K562 (cell line): ENCODE results near the gene DNMBP. TPM values are rescaled to one million over a fixed set of nuclear protein-coding genes. Genes with fewer than 3 reads are reported as not detected.
A peak's percentile ranks its signal among the peaks of the same experiment; 100 is the strongest.

Experiments used
- BRD4 ChIP-seq: fragments of 200-600 bp; sonication (generic); IDR thresholded peaks from 2 replicates; pipeline ENCODE4 v1.6.1; 2017; ENCODE audit warnings: inconsistent platforms
- C11orf30 ChIP-seq: fragments of 450-650 bp; IDR thresholded peaks from 2 replicates; pipeline ENCODE4 v1.6.1; 2016; ENCODE audit warnings: low read depth, mild to moderate bottlenecking
- CBX1 ChIP-seq: sonication (generic); IDR thresholded peaks from 2 replicates; pipeline ENCODE4 v1.6.1; 2016; ENCODE audit warnings: antibody characterized with exemption, low read depth, mild to moderate bottlenecking
- CBX8 ChIP-seq: fragments of 200-600 bp; sonication (generic); IDR thresholded peaks from 2 replicates; pipeline ENCODE4 v1.6.1; 2012; ENCODE audit warnings: borderline replicate concordance, mixed run types, low read depth, mild to moderate bottlenecking, moderate library complexity, mixed read lengths, low read length, control low read depth, inconsistent platforms; ENCODE audit not compliant: poor library complexity, severe bottlenecking; ENCODE audit errors: extremely low read depth
- FIP1L1 ChIP-seq: fragments of 200-400 bp; formaldehyde crosslinking; IDR thresholded peaks from 2 replicates; pipeline ENCODE4 v1.6.1; 2018; ENCODE audit warnings: mild to moderate bottlenecking, low read depth, low read length; ENCODE audit not compliant: poor library complexity, severe bottlenecking
- FOXK2 ChIP-seq, 2 experiments: fragments of 450-650 bp; IDR thresholded peaks in 1 of 2; conservative IDR thresholded peaks in 1 of 2; 2 replicates each; pipeline ENCODE4 v1.6.1; 2016; ENCODE audit warnings: low read depth in 2 of 2, mild to moderate bottlenecking in 1 of 2
- KDM5B ChIP-seq: fragments of 200-600 bp; sonication (generic); IDR thresholded peaks from 2 replicates; pipeline ENCODE4 v1.6.1; 2012; ENCODE audit warnings: low read depth, mild to moderate bottlenecking, moderate library complexity, low read length, control low read depth, inconsistent platforms; ENCODE audit not compliant: insufficient replicate concordance
- MAFF ChIP-seq: IDR thresholded peaks from 2 replicates; pipeline ENCODE4 v1.6.1; 2012; ENCODE audit warnings: low read length, improper control_type of control experiment
- MYC ChIP-seq, 2 experiments: fragments of 250-450 bp in 1 of 2; sonication (Bioruptor Pico) in 1 of 2; IDR thresholded peaks; 2 replicates each; pipeline versions ENCODE4 v1.5.1 to v1.6.1; 2012 to 2021; ENCODE audit warnings: low read depth in 2 of 2, borderline replicate concordance in 1 of 2, improper control_type of control experiment in 1 of 2, low read length in 1 of 2, mild to moderate bottlenecking in 1 of 2, moderate library complexity in 1 of 2
- NCOA4 ChIP-seq: fragments of 450-650 bp; IDR thresholded peaks from 2 replicates; pipeline ENCODE4 v1.6.1; 2018; ENCODE audit warnings: mild to moderate bottlenecking; ENCODE audit not compliant: partially characterized antibody
- POLR3A ChIP-seq: IDR thresholded peaks from 2 replicates; pipeline ENCODE4 v1.6.1; 2011; ENCODE audit warnings: borderline replicate concordance, mild to moderate bottlenecking, moderate library complexity; ENCODE audit not compliant: insufficient read length, insufficient read depth; ENCODE audit errors: extremely low read depth
- PURB ChIP-seq: sonication (generic); formaldehyde crosslinking; IDR thresholded peaks from 2 replicates; pipeline ENCODE4 v1.9.0; 2021; ENCODE audit warnings: low read depth, mild to moderate bottlenecking, missing genetic modification reagents
- RNF2 ChIP-seq: sonication (generic); IDR thresholded peaks from 2 replicates; pipeline ENCODE4 v1.6.1; 2016
- SRSF1 ChIP-seq: fragments of 200-400 bp; formaldehyde crosslinking; IDR thresholded peaks from 2 replicates; pipeline ENCODE4 v1.6.1; 2017; ENCODE audit warnings: mild to moderate bottlenecking, low read depth, low read length, moderate library complexity
- TEAD1 ChIP-seq, 2 experiments: fragments of 450-650 bp in 1 of 2; sonication (generic) in 1 of 2; formaldehyde crosslinking; IDR thresholded peaks; 2 replicates each; pipeline versions ENCODE4 v1.4.0 to v1.8.0; 2020 to 2022; ENCODE audit warnings: mild to moderate bottlenecking in 2 of 2, missing genetic modification reagents in 1 of 2
- ZNF77 ChIP-seq: fragments of 250-450 bp; sonication (Bioruptor Pico); IDR thresholded peaks from 2 replicates; pipeline ENCODE4 v1.5.0; 2020
- polyA plus RNA-seq, 8 experiments: library from polyadenylated mRNA; depleted of rRNA in 4 of 8; stranded (reverse) in 5 of 8; unstranded in 3 of 8; fragments of >200 nt; fragmentation: Nextera tagmentation in 2 of 8; fragmentation: Illumina TruSeq in 1 of 8; extraction: Ambion mirVana in 2 of 8; extraction: Trizol in 1 of 8; gene quantifications; 2 replicates each; pipeline versions ENCODE4 v1.2.1 to v1.2.3, GENCODE V29; 2011 to 2014; ENCODE audit warnings: inconsistent platforms in 1 of 8, missing spikeins in 1 of 8
- total RNA-seq, 7 experiments: library from RNA; depleted of rRNA in 6 of 7; stranded (reverse); fragments of >200 nt in 6 of 7; fragmentation: Illumina TruSeq in 2 of 7; extraction: Trizol in 2 of 7; gene quantifications; 2 replicates each; pipeline versions ENCODE4 v1.2.1 to v1.2.3, GENCODE V29; 2011 to 2021; ENCODE audit warnings: low replicate concordance in 1 of 7
- TF ChIP-seq, protein P1 (sequence below), 2 experiments: IDR thresholded peaks in 1 of 2; conservative IDR thresholded peaks in 1 of 2; 2 replicates each; pipeline ENCODE4 v1.6.1; 2016; ENCODE audit warnings: low read depth in 2 of 2, mild to moderate bottlenecking in 1 of 2, missing compliant biosample characterization in 1 of 2, missing genetic modification characterization in 1 of 2, moderate library complexity in 1 of 2
- TF ChIP-seq, protein P2 (sequence below): fragments of 250-450 bp; sonication (Bioruptor Pico); IDR thresholded peaks from 2 replicates; pipeline ENCODE4 v1.4.0; 2020

The DNMBP gene
- total and polyA plus RNA-seq, 9 of the 15 experiments (the other 6 are each of a cell fraction or from before 2014, with no cell fraction given): 0.83 to 3.7 (median 2.2) TPM

DNA sequence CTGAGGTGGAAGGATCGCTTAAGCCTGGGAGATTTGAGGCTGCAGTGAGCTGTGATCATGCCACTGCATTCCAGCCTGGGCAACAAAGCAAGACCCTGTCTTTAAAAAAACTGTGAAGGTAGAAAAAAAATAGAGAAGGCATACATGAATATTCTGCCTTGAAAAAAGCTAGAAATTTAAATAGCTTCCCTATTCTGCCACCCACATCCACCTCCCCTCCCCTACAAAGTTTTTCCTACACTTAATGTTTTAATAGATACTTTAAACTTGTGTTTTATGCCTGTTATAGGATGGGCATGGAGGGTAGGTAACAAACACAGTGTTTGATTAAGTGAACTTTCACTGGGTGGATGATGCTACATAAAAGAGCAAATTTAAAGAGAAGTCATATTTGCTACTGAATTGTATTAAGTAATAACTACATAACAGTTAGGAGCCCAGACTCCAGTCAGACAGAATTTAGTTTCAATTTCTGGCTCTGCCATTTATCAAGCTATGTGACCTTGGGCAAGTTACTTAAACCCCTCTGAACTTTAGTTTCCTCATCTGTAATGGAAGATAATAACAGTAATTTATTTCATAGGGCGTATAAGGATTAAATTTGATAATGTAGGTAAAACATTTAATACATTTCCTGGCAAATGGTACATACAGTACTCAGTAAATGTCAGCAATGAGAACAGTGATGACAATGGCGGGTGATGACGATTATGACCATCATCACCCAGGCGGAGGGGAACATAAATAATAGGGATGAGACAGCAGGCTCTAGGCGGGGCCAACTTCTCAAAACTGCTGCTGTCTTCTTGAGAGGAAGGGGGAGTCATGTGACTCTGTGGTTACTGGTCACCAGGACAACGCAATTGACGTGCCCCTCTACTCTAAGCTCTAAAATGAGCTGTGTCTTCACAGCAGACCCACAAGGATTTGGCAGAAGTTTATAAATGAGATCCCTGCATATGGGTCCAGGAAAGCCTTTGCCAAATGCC, 15.8 kb downstream of the DNMBP start (continued):
- TF ChIP-seq FIP1L1: no peak
- TF ChIP-seq, protein P1, sequence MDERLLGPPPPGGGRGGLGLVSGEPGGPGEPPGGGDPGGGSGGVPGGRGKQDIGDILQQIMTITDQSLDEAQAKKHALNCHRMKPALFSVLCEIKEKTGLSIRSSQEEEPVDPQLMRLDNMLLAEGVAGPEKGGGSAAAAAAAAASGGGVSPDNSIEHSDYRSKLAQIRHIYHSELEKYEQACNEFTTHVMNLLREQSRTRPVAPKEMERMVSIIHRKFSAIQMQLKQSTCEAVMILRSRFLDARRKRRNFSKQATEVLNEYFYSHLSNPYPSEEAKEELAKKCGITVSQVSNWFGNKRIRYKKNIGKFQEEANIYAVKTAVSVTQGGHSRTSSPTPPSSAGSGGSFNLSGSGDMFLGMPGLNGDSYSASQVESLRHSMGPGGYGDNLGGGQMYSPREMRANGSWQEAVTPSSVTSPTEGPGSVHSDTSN (CRISPR knock-in tag; IDR thresholded peaks at IDR 0.05; ENCODE audit: low read depth): peak; percentile 55; the same call in 1 of the 2 replicates
- TF ChIP-seq, protein P1 (tag; conservative IDR thresholded peaks at IDR 0.05; ENCODE audit: low read depth): peak; percentile 97
- TF ChIP-seq MYC (IDR thresholded peaks at IDR 0.05; ENCODE audit: low read depth, low read length): no peak
- TF ChIP-seq MYC (CRISPR knock-in tag; IDR thresholded peaks at IDR 0.05; ENCODE audit: borderline replicate concordance, low read depth): no peak
- no peak for TF ChIP-seq NCOA4
- TF ChIP-seq CBX8: no peak
- TF ChIP-seq CBX1: no peak
- TF ChIP-seq SRSF1: no peak
- no peak for TF ChIP-seq PURB (CRISPR knock-in tag)
- peak; percentile 24; the same call in 1 of the 2 replicates for TF ChIP-seq C11orf30
- no peak for TF ChIP-seq TEAD1 (CRISPR knock-in tag; IDR thresholded peaks at IDR 0.05)
- no peak for TF ChIP-seq ZNF77 (CRISPR knock-in tag)
- no peak for TF ChIP-seq BRD4
- TF ChIP-seq RNF2: no peak
- no peak for TF ChIP-seq POLR3A
- TF ChIP-seq, protein P2, sequence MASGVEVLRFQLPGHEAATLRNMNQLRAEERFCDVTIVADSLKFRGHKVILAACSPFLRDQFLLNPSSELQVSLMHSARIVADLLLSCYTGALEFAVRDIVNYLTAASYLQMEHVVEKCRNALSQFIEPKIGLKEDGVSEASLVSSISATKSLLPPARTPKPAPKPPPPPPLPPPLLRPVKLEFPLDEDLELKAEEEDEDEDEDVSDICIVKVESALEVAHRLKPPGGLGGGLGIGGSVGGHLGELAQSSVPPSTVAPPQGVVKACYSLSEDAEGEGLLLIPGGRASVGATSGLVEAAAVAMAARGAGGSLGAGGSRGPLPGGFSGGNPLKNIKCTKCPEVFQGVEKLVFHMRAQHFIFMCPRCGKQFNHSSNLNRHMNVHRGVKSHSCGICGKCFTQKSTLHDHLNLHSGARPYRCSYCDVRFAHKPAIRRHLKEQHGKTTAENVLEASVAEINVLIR (CRISPR knock-in tag): peak; percentile 49; the same call in 1 of the 2 replicates
- TF ChIP-seq KDM5B: no peak
- TF ChIP-seq MAFF: no peak
- TF ChIP-seq FOXK2 (conservative IDR thresholded peaks at IDR 0.05 in 1 of 2, IDR thresholded peaks at IDR 0.05 in 1 of 2; ENCODE audit: low read depth in 2 of 2): peak in 1 of 2 experiments; percentile 47; a peak in 1 of 4 replicates
